Esophagus squamous epithelium (tissue), 4 donors: ENCODE data around the gene SH3PXD2B.

Experiments
- POLR2A ChIP-seq, 4 donors: fragments of 450-650 bp; IDR thresholded peaks; one replicate each; pipeline ENCODE4 v1.6.1; 2017; ENCODE audit warnings: antibody characterized with exemption in 4 of 4, mild to moderate bottlenecking in 4 of 4, moderate library complexity in 3 of 4
- TF ChIP-seq, protein P1 (sequence below), 6 experiments: fragments of 450-650 bp in 4 of 6; fragments of 200-600 bp in 2 of 6; sonication (generic) in 2 of 6; IDR thresholded peaks; one replicate each; pipeline ENCODE4 v1.5.1; 2016 to 2019; ENCODE audit warnings: antibody characterized with exemption in 6 of 6, mild to moderate bottlenecking in 4 of 6, moderate library complexity in 4 of 6

DNA sequence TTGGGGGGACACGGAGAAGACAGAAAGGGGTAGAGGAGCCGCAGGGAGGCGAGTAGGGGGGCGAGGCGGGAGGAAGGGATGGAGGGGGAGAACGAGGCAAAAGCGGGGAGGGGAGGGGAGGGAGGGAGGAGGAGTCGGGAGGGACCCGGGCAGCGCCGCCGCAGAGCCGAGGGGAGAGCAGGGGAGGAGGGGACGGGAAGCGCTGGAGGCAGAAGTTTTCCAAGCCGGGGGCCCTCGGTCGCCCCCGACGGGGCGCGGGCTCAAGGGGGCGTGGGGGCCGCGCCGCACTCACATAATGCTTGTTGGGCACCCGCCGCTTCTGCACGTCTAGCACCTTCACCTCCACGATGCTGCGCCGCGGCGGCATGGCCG lies 353 bp downstream of the SH3PXD2B start:
- TF ChIP-seq, protein P1, sequence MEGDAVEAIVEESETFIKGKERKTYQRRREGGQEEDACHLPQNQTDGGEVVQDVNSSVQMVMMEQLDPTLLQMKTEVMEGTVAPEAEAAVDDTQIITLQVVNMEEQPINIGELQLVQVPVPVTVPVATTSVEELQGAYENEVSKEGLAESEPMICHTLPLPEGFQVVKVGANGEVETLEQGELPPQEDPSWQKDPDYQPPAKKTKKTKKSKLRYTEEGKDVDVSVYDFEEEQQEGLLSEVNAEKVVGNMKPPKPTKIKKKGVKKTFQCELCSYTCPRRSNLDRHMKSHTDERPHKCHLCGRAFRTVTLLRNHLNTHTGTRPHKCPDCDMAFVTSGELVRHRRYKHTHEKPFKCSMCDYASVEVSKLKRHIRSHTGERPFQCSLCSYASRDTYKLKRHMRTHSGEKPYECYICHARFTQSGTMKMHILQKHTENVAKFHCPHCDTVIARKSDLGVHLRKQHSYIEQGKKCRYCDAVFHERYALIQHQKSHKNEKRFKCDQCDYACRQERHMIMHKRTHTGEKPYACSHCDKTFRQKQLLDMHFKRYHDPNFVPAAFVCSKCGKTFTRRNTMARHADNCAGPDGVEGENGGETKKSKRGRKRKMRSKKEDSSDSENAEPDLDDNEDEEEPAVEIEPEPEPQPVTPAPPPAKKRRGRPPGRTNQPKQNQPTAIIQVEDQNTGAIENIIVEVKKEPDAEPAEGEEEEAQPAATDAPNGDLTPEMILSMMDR (IDR thresholded peaks at IDR 0.05) = no peak
- no peak for TF ChIP-seq POLR2A (IDR thresholded peaks at IDR 0.05)
